Raji (cell line): ENCODE data around the gene NET1.

Source experiments
- POLR2A ChIP-seq: IDR thresholded peaks from 2 replicates; pipeline ENCODE4 v1.6.1; 2011; ENCODE audit warnings: low read depth, low read length, control low read depth; ENCODE audit not compliant: insufficient read depth

NET1 gene

GRCh38 chr10:5466451-5467206, 54.3 kb downstream of the NET1 start:
- no peak for TF ChIP-seq POLR2A

GRCh38 chr10:5467207-5467535, 54.8 kb downstream of the NET1 start:
- TF ChIP-seq POLR2A: no peak

DNA sequence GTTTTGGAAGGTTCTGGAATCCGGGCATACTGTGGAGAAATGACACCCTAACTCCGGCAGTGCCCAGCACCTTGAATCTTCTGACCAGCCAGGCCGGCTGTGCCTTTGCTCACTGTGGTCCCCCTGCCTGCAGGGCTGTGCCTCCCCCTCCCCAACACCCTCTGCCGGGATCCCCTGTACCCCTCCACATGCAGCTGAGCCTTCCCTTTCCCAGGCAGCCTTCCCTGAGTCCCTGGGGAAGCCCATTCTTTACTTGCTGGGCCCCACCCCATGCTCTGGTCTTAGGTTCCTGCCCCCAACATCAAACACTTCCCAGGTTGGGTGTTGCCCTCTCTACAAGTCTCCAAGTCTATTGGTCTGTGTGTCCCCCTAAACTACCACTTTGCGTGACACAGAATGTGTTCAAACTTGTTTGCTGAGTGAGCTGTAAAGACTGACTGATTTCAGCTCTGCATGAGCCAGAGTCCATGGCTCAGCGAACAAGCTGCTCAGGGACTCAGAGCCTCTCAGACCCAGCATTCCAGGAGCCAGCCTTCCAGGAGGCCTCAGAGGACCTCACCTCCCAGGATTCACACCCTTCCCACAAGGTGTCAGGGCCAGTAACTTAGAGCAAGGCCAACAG, 55.4 kb downstream of the NET1 start:
- TF ChIP-seq POLR2A: no peak

GRCh38 chr10:5468262-5469106, 56.1 kb downstream of the NET1 start:
- TF ChIP-seq POLR2A: no peak

DNA sequence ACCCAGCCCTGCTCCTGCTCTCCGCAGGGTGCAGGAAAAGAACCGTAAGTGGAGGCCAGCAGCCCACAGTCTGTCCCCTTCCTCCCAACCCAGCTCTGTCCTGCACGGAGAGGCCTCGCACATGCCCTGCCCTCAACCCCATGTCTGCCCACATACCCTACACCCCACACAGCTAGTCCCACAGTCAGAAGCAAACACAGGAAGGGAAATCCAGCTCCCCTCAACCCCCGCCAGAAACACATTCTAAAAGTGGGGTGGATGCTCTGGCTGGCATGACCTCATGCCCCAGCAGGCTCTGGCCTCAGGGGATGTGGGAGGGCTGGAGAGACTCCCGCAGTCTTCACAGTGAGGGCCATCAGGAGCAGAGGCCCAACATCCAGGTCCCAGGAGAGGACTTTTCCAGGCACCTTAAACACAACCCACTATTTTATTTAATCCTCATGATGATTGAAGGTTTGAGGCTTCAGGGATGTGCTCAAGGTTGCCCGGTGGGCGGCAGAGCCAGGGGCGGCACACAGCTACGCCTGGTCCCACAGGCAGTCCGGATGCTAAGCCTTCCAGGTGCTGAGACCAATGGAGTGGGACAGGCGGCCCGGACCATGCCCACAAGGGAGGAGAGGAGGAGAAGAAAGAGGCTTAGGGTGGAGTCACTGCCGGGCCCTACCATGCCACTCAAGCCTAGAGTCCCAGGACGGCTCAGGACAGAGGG, 57.1 kb downstream of the NET1 start:
- TF ChIP-seq POLR2A: no peak

DNA sequence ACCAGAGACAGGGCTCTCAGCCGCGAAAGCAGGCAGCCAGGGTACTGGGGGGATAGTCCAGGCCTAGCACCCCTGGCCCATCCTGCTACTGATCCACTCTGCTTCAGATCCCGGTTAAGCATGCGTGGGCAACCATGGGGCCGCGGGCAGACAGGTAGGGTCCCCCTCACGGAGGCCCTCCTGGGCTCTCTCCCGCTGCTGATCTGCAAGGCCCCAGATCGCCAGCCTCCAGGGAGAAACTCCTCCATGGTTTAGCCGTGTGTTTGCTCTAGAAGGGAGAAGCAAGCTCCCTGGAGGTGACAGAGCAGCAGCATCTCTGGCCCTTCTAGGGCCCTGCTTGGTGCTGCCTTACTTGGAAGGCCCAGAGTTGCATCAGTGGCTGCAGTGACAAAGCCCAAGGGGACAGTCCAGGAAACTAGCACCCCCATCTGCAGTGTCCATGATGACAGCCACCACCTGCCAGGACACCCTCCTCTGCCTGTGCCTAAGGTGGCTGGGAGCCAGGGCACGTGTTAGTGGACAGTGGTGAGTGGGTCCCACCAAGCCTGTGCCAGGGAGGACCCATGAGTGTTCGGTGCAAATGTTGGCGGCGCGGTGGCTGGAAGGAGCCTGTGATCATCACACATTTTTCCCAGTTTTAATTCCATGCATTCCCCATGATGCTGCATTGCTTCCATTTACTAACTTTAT, 57.9 kb downstream of the NET1 start:
- TF ChIP-seq POLR2A: no peak

DNA sequence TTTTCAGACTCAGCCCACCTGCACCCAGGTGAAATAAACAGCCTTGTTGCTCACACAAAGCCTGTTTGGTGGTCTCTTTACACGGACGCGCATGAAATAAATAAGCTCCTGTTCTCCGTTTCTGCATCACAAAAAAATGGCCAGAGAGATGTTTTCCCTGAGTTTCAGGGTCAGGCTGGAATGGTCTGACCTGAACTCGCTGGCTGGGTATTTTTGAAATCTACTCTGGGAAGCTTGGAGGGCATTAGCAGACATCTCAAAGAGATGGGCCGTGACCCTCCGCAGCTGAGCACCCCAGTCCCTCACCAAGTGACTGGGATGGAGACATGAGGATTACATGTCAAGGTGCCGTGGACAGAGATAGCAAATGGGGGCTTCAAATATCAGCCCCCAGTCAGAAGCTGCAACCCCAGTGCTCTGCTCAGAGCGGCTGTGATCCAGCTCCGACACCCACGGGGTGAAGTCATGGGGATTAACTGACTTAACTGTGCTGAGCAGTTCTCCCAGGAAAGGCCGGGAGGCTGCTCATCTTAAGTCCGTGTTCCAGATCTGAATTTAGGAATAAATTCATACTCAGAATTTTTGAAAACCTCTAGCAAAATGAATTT, 64.7 kb downstream of the NET1 start:
- TF ChIP-seq POLR2A: no peak

DNA sequence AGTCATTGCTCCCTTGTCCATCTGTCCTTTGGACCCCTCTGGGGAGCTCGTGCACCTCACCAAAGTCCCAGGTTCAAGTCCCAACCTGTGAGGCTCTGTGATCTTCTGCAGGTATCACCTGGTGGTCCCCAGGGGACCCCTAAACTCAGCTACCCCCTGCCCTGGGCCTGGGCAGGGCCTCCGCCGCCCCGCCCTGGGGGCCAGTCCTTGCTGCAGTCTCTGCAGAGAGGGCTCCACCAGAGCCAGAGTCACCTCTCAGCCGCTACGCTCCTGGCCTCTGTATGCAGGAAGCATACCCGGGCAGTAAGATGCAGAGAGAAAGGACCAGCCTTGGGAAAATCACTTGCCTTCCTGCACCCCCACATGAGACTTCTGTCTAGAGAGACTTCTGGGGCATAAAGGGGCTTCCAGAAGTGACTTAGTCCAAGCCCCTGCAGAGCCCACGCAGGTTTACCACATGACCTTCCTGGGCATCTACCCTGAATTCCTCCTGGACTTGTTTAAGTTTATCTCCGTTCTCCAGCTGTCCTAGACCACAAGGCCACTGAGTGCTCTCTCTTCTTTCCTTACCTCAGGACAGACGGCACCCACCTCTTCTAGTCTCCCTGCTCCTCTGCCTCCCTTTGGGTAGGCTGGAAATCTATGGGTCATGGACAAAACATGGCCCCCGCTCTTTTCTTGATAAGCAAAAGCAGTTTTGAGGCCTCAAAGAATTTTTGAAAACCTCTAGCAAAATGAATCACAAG, 65.8 kb downstream of the NET1 start:
- no peak for TF ChIP-seq POLR2A

GRCh38 chr10:5478694-5479305, 66.4 kb downstream of the NET1 start:
- TF ChIP-seq POLR2A: no peak

DNA sequence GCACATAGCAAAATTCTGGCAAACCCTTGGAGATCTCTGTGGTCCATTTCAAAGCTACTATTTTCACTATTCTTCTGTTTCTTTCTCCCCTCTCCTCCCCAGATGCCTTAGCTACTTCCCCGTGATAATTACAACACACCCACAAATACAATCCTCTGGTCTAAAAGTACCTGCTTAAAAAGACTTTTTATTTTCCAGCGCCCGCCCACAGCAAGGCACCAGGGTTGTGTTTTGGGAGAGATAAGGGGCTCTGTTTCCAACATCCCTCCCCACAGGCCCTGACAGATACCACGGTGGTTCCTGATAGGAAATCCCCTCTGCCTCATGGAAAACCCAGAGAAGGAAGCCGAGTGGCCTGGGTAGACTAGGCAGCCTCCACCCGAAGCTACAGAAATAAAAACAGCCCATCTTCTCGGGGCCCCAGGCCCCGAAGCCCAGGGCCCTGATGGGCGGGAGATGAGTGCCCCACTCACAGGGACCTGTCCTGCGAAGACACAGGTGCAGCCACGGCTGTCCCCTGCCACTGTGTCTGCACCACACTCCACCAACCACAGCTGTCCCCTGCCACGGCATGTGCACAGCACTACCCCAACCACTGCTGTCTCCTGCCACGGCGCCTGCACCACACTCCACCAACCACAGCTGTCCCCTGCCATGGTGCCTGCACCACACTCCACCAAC, 67.3 kb downstream of the NET1 start:
- no peak for TF ChIP-seq POLR2A

DNA sequence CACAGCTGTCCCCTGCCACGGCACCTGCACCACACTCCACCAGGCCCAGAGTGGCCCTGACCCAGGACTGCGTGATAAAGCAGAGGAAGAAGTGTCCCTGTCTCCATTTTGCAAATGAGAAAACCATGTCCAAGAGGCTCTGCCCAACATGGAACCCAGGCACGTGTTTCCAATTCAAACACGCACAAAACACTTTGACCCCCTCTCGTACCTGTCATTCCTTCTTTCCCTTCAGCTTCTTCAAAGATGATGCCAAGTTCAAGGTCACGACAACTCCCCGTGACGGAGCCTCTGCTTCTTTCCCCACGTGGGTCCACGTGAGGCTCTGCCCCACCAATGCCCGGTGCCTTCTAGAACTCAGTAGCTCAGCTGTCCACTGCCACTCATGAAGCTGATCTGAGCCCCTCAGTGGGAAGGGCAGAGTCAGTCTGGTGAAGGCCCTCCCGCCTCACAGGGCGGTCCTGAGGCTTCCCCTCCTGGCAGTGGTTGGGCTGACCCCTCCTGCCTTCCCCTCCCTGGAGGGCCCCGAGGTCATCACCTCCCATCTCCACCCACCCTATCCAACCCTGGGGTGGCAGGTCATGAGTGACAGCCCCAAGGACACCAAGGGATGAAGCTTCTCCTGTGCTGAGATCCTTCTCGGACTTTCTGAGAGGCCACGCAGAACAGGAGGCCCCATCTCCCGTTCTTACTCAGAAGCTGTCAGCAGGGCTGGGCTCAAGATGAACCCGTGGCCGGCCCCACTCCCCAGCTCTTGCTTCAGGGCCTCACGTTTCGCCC, 68.0 kb downstream of the NET1 start:
- TF ChIP-seq POLR2A: no peak

GRCh38 chr10:5481121-5481520, 68.8 kb downstream of the NET1 start:
- TF ChIP-seq POLR2A: no peak

- no peak for TF ChIP-seq POLR2A
Observed at GRCh38 chr10:5482016-5482415, 69.7 kb downstream of the NET1 start.
